Measurements from ENCODE around the gene SKP2. TPM values are rescaled to one million over a fixed set of nuclear protein-coding genes. Genes with fewer than 3 reads are reported as not detected.
A peak's percentile ranks its signal among the peaks of the same experiment; 100 is the strongest.

Gene SKP2
- total and polyA plus RNA-seq, 5 donors from 2014 or later = 13.9 to 22.8 (median 21.1) TPM

DNA sequence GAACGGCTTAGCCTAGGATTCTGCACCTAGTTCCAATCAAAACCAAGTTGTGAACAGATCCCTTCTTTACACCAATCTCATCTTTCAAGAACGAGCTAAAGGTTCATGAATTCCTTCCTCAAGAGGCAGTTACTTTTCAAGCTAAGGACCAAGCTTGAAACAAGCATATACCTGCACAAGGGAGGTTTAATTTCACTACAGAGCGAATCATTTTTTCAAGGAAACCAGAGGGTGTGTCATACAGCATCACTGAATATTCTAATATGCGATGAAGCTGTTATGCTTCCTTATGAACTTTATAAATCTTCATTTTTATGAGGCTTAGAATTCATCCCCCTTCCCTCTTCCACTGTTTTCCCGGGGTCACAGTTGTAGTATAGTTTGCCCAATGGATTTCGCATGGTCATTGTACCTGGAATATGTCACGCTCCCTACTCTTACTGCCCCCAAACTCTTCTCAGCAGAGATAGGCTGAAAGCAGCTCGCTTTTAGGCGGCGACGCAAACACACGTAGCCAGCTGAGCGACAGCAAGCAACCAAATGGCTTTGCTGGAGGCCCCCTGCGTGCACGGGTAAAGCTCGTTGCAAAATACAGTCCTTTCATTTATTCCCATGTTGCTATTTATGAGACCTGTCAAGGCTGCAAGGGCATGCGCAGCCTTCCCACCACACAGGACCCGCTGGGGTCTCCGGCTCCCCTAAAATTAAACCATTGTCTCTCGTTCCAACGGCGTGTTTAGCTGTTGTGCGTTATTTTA lies 1.1 kb upstream of the SKP2 start:
- DNase-seq (peak; percentile 16 to 72 (median 26)), ATAC-seq (ENCODE audit: low read depth in 2 of 2) (no peak)
- H3K4me1 ChIP-seq (ENCODE audit: control insufficient read depth, insufficient read depth, low read length, poor library complexity, severe bottlenecking) = peaks cover 46% of the 10 kb centered on the region
- H3K4me3 ChIP-seq (ENCODE audit: low read depth, low read length) = peak overlapping the region; percentile 89
- H3K27ac ChIP-seq (ENCODE audit: insufficient read depth, low read length, poor library complexity, severe bottlenecking) = peak overlapping the region; percentile 77
- Mint-ChIP-seq H3K27me3 (no peaks in the 10 kb centered on the region), H3K27ac (peak overlapping the region; percentile 82 to 96 (median 92)), H3K4me1 (peaks cover 38 to 85% (median 66%) of the 10 kb centered on the region in 4 donors), H3K36me3 (peaks cover 19% of the 10 kb centered on the region), H3K9me3 (no peaks in the 10 kb centered on the region), H3K4me3 (peak overlapping the region; percentile 95 to 98 (median 97))
- no peaks in the 10 kb centered on the region for H3K9me3 ChIP-seq (ENCODE audit: control insufficient read depth in 2 of 2, low read length in 2 of 2)
- H3K27me3 ChIP-seq (ENCODE audit: control insufficient read depth, insufficient read depth, low read length) = no peaks in the 10 kb centered on the region
- peaks cover 10% of the 10 kb centered on the region for H3K36me3 ChIP-seq (ENCODE audit: control insufficient read depth, insufficient read depth, low read length)

- Mint-ChIP-seq H3K4me3 (peak overlapping the region; percentile 95 to 98 (median 97)), H3K4me1 (peaks cover 48 to 82% (median 65%) of the 10 kb centered on the region in 4 donors), H3K27ac (peak overlapping the region; percentile 92 to 96 (median 93)), H3K9me3 (no peaks in the 10 kb centered on the region), H3K36me3 (peaks cover 34% of the 10 kb centered on the region), H3K27me3 (no peaks in the 10 kb centered on the region)
- no peaks in the 10 kb centered on the region for H3K27me3 ChIP-seq (ENCODE audit: control insufficient read depth, insufficient read depth, low read length)
- peak overlapping the region; percentile 98 for H3K4me3 ChIP-seq (ENCODE audit: low read depth, low read length)
- DNase-seq (peak in 2 of 3 donors; percentile 2 to 20), ATAC-seq (ENCODE audit: low read depth in 2 of 2) (no peak)
- peaks cover 20% of the 10 kb centered on the region for H3K36me3 ChIP-seq (ENCODE audit: control insufficient read depth, insufficient read depth, low read length)
- H3K4me1 ChIP-seq (ENCODE audit: control insufficient read depth, insufficient read depth, low read length, poor library complexity, severe bottlenecking) = peaks cover 46% of the 10 kb centered on the region
- H3K27ac ChIP-seq (ENCODE audit: insufficient read depth, low read length, poor library complexity, severe bottlenecking) = no peak overlapping the region
- H3K9me3 ChIP-seq (ENCODE audit: control insufficient read depth in 2 of 2, low read length in 2 of 2) = no peaks in the 10 kb centered on the region
Measured at GRCh38 chr5:36152324-36153297, 700 bp downstream of the SKP2 start.

- DNase-seq (no peak), ATAC-seq (ENCODE audit: low read depth in 2 of 2) (no peak)
- peak overlapping the region; percentile 24 to 52 (median 50) for H3K27ac Mint-ChIP-seq
- H3K36me3 ChIP-seq (ENCODE audit: control insufficient read depth, insufficient read depth, low read length) = peaks cover 27% of the 10 kb centered on the region
- H3K4me3 ChIP-seq (ENCODE audit: low read depth, low read length) = no peak overlapping the region
- peak overlapping the region; percentile 42 to 95 (median 63) for H3K4me3 Mint-ChIP-seq
- no peaks in the 10 kb centered on the region for H3K27me3 ChIP-seq (ENCODE audit: control insufficient read depth, insufficient read depth, low read length)
- H3K4me1 ChIP-seq (ENCODE audit: control insufficient read depth, insufficient read depth, low read length, poor library complexity, severe bottlenecking) = peaks cover 42% of the 10 kb centered on the region
- peaks cover 38% of the 10 kb centered on the region for H3K36me3 Mint-ChIP-seq
- peaks cover 46 to 82% (median 64%) of the 10 kb centered on the region in 4 donors for H3K4me1 Mint-ChIP-seq
- no peaks in the 10 kb centered on the region for H3K9me3 Mint-ChIP-seq
- no peak overlapping the region for H3K27ac ChIP-seq (ENCODE audit: insufficient read depth, low read length, poor library complexity, severe bottlenecking)
- no peaks in the 10 kb centered on the region for H3K27me3 Mint-ChIP-seq
- H3K9me3 ChIP-seq (ENCODE audit: control insufficient read depth in 2 of 2, low read length in 2 of 2) = no peaks in the 10 kb centered on the region
Measured at GRCh38 chr5:36153298-36153677, 1.4 kb downstream of the SKP2 start.

DNA sequence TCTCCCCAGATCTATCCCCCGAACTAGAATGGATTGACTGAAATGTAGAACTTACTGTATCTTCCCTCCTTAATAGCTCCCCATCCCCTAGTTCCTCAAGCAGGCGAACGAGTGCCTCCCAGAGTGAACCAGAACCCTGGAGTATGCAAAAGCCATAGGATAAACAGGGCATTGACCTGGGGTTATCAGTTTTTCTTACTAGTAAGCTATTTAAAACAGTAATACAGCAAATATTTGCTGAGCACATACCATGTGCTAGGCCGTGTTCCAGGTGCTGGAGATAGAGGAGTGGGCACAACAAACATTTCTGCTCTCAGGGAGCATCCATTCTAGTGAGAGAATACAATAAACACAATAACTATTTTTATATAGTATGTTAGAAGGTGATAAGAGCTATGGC lies 1.8 kb downstream of the SKP2 start:
- H3K4me3 Mint-ChIP-seq = peak overlapping the region; percentile 42 to 95 (median 63)
- peaks cover 42% of the 10 kb centered on the region for H3K36me3 Mint-ChIP-seq
- ATAC-seq (ENCODE audit: low read depth in 2 of 2) (no peak), DNase-seq (no peak)
- no peaks in the 10 kb centered on the region for H3K27me3 Mint-ChIP-seq
- Histone ChIP-seq H3K27me3 (ENCODE audit: control insufficient read depth, insufficient read depth, low read length) (no peaks in the 10 kb centered on the region), H3K4me3 (ENCODE audit: low read depth, low read length) (no peak overlapping the region), H3K9me3 (ENCODE audit: control insufficient read depth in 2 of 2, low read length in 2 of 2) (no peaks in the 10 kb centered on the region), H3K4me1 (ENCODE audit: control insufficient read depth, insufficient read depth, low read length, poor library complexity, severe bottlenecking) (peaks cover 37% of the 10 kb centered on the region), H3K36me3 (ENCODE audit: control insufficient read depth, insufficient read depth, low read length) (peaks cover 30% of the 10 kb centered on the region), H3K27ac (ENCODE audit: insufficient read depth, low read length, poor library complexity, severe bottlenecking) (no peak overlapping the region)
- peak overlapping the region; percentile 24 to 52 (median 50) for H3K27ac Mint-ChIP-seq
- H3K9me3 Mint-ChIP-seq = no peaks in the 10 kb centered on the region
- H3K4me1 Mint-ChIP-seq = peaks cover 43 to 83% (median 63%) of the 10 kb centered on the region in 4 donors

DNA sequence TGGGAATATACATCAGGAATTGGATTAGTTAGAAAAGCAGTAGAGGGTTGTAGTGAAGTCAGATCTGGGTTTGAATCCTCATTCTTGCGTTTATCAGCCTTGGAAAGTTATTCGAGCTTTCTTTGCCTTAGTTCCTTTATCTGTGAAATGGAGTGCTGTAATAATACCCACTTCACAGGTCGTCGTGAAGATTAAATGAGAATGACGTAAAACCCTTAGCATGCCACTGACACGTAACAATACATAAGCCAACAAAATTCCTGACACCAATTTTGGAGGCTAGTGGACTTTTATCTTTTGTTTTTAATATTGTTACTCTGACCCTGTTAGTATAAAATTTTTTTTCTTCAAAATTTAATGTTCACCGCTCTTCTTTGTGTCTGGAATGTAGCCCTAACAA lies 3.4 kb downstream of the SKP2 start:
- no peak overlapping the region for H3K4me3 ChIP-seq (ENCODE audit: low read depth, low read length)
- no peaks in the 10 kb centered on the region for H3K27me3 ChIP-seq (ENCODE audit: control insufficient read depth, insufficient read depth, low read length)
- peak overlapping the region in 1 of 4 donors; percentile 38 for H3K4me3 Mint-ChIP-seq
- peaks cover 37% of the 10 kb centered on the region for H3K36me3 ChIP-seq (ENCODE audit: control insufficient read depth, insufficient read depth, low read length)
- ATAC-seq (ENCODE audit: low read depth in 2 of 2) = no peak
- H3K9me3 ChIP-seq (ENCODE audit: control insufficient read depth in 2 of 2, low read length in 2 of 2) = no peaks in the 10 kb centered on the region
- DNase-seq = no peak
- H3K27ac ChIP-seq (ENCODE audit: insufficient read depth, low read length, poor library complexity, severe bottlenecking) = no peak overlapping the region
- H3K4me1 ChIP-seq (ENCODE audit: control insufficient read depth, insufficient read depth, low read length, poor library complexity, severe bottlenecking) = peaks cover 32% of the 10 kb centered on the region
- no peaks in the 10 kb centered on the region for H3K9me3 Mint-ChIP-seq
- H3K4me1 Mint-ChIP-seq = peaks cover 37 to 80% (median 58%) of the 10 kb centered on the region in 4 donors
- no peak overlapping the region for H3K27ac Mint-ChIP-seq
- H3K36me3 Mint-ChIP-seq = peaks cover 49% of the 10 kb centered on the region
- H3K27me3 Mint-ChIP-seq = no peaks in the 10 kb centered on the region

DNA sequence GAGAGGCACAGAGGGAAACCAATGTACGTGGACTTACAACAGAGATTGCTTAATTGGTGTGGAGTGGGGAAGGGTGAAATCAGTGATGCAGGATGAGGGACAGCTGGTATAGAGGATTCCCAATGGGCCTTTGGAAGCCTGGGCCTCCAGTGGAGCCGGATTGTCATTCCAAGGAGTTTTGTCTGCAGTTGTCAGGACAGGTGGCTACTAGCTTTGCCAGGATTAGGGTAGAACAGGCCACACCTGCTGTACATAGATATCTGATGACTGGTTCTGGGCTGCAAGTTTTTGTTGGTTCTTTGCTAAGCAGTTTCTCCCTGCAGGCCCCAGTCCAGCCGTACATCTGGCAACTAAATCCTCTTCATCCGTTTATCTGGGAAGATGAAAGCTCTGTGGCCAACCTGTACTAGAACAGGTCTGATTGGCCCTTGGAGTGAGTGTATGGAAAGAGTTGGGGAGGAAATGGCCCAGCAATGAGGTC lies 4.2 kb downstream of the SKP2 start:
- no peak overlapping the region for H3K27ac Mint-ChIP-seq
- Histone ChIP-seq H3K4me3 (ENCODE audit: low read depth, low read length) (no peak overlapping the region), H3K36me3 (ENCODE audit: control insufficient read depth, insufficient read depth, low read length) (peaks cover 42% of the 10 kb centered on the region), H3K4me1 (ENCODE audit: control insufficient read depth, insufficient read depth, low read length, poor library complexity, severe bottlenecking) (peaks cover 24% of the 10 kb centered on the region), H3K27me3 (ENCODE audit: control insufficient read depth, insufficient read depth, low read length) (no peaks in the 10 kb centered on the region), H3K27ac (ENCODE audit: insufficient read depth, low read length, poor library complexity, severe bottlenecking) (no peak overlapping the region), H3K9me3 (ENCODE audit: control insufficient read depth in 2 of 2, low read length in 2 of 2) (no peaks in the 10 kb centered on the region)
- no peak for DNase-seq
- ATAC-seq (ENCODE audit: low read depth in 2 of 2) = no peak
- H3K9me3 Mint-ChIP-seq = no peaks in the 10 kb centered on the region
- H3K4me3 Mint-ChIP-seq = no peak overlapping the region
- H3K27me3 Mint-ChIP-seq = no peaks in the 10 kb centered on the region
- H3K36me3 Mint-ChIP-seq = peaks cover 53% of the 10 kb centered on the region
- H3K4me1 Mint-ChIP-seq = peaks cover 33 to 77% (median 56%) of the 10 kb centered on the region in 4 donors

- no peak overlapping the region for H3K4me3 Mint-ChIP-seq
- Histone ChIP-seq H3K9me3 (ENCODE audit: control insufficient read depth in 2 of 2, low read length in 2 of 2) (no peaks in the 10 kb centered on the region), H3K27me3 (ENCODE audit: control insufficient read depth, insufficient read depth, low read length) (no peaks in the 10 kb centered on the region), H3K4me3 (ENCODE audit: low read depth, low read length) (no peak overlapping the region), H3K36me3 (ENCODE audit: control insufficient read depth, insufficient read depth, low read length) (peaks cover 46% of the 10 kb centered on the region), H3K4me1 (ENCODE audit: control insufficient read depth, insufficient read depth, low read length, poor library complexity, severe bottlenecking) (peaks cover 22% of the 10 kb centered on the region), H3K27ac (ENCODE audit: insufficient read depth, low read length, poor library complexity, severe bottlenecking) (no peak overlapping the region)
- peaks cover 38 to 81% (median 58%) of the 10 kb centered on the region in 4 donors for H3K4me1 Mint-ChIP-seq
- H3K36me3 Mint-ChIP-seq = peaks cover 58% of the 10 kb centered on the region
- ATAC-seq (ENCODE audit: low read depth in 2 of 2) = no peak
- no peaks in the 10 kb centered on the region for H3K27me3 Mint-ChIP-seq
- H3K9me3 Mint-ChIP-seq = no peaks in the 10 kb centered on the region
- DNase-seq = no peak
- no peak overlapping the region for H3K27ac Mint-ChIP-seq
Measured at GRCh38 chr5:36156619-36157018, 4.7 kb downstream of the SKP2 start.

All from CD4-positive, CD25-positive, alpha-beta regulatory T cell (primary cell).